HCT116 (cell line): Measurements from ENCODE around the gene SNPH. TPM values are rescaled to one million over a fixed set of nuclear protein-coding genes. Genes with fewer than 3 reads are reported as not detected.

Experiments
- ATAC-seq: fragments of 200-7000 bp; cut with Tn5 transposase; 2 replicates; pipeline ENCODE4 v1.9.1; 2020; ENCODE audit warnings: mild to moderate bottlenecking, moderate library complexity
- BruUV-seq: library from RNA; stranded (reverse); fragments of 400-500 nt; replicated peaks from 2 replicates; lab custom pipeline; 2021; lab: Mats Ljungman, UMichigan
- CTCF ChIA-PET: fragments of 300-600 bp; sonication (Branson Sonifier 250); formaldehyde crosslinking; loops from one replicate; lab custom pipeline; 2021; ENCODE audit warnings: antibody characterized with exemption; lab: Charles Lee
- POLR2A ChIA-PET: fragments of 300-600, 350-600 bp; sonication (Branson Sonifier 250); formaldehyde crosslinking; loops from one replicate; lab custom pipeline; 2021; ENCODE audit warnings: antibody characterized with exemption; lab: Charles Lee
- RAD21 ChIA-PET, 2 experiments: fragments of 300-600 bp; sonication (Branson Sonifier 250); formaldehyde crosslinking; loops; one replicate each; lab custom pipeline; 2023; ENCODE audit warnings: low total read pairs in 2 of 2; ENCODE audit not compliant: uncharacterized antibody in 2 of 2, unreplicated experiment in 2 of 2, low non-redundant PET in 1 of 2; lab: Charles Lee
- DNase-seq: peaks from one replicate; pipeline ENCODE4 v3.0.0-alpha.2; 2010; ENCODE audit warnings: low read depth, low spot score
- H2AFZ ChIP-seq: fragments of 200-600 bp; shearing (Covaris generic), sonication (generic); 2 replicates; pipeline ENCODE4 v1.6.1; 2017; ENCODE audit warnings: low read depth, mixed run types, mixed read lengths, antibody characterized with exemption, low read length; ENCODE audit not compliant: poor library complexity, severe bottlenecking
- H3K27ac ChIP-seq: 2 replicates; pipeline ENCODE4 v1.5.1; 2012; ENCODE audit warnings: low read depth, low read length
- H3K27me3 ChIP-seq: fragments of 200-600 bp; sonication (generic); 2 replicates; pipeline ENCODE4 v1.6.1; 2016; ENCODE audit warnings: mixed run types, low read length, mixed read lengths; ENCODE audit not compliant: insufficient read depth
- H3K36me3 ChIP-seq, 2 experiments: fragments of 200-500 bp in 1 of 2; fragments of 200-600 bp in 1 of 2; sonication (Bioruptor generic) in 1 of 2; sonication (generic) in 1 of 2; 2 replicates each; pipeline versions ENCODE4 v1.5.1 to v1.6.1; 2014 to 2016; ENCODE audit warnings: low read length in 2 of 2, inconsistent platforms in 1 of 2, mixed read lengths in 1 of 2, mixed run types in 1 of 2; ENCODE audit not compliant: insufficient read depth in 2 of 2, control insufficient read depth in 1 of 2
- H3K4me1 ChIP-seq, 2 experiments: fragments of 200-600 bp in 1 of 2; sonication (generic) in 1 of 2; 2 replicates each; pipeline versions ENCODE4 v1.5.1 to v1.6.1; 2012 to 2017; ENCODE audit warnings: low read length in 2 of 2, inconsistent platforms in 1 of 2, mild to moderate bottlenecking in 1 of 2, mixed read lengths in 1 of 2, mixed run types in 1 of 2, moderate library complexity in 1 of 2; ENCODE audit not compliant: insufficient read depth in 2 of 2, control insufficient read depth in 1 of 2
- H3K4me2 ChIP-seq: fragments of 200-600 bp; sonication (generic); 2 replicates; pipeline ENCODE4 v1.6.1; 2017; ENCODE audit warnings: mixed run types, low read length, mixed read lengths
- H3K4me3 ChIP-seq, 2 experiments: fragments of 200-600 bp in 1 of 2; sonication (generic) in 1 of 2; replicated peaks in 1 of 2; 2 replicates each; pipeline ENCODE4 v1.5.1; 2011 to 2016; ENCODE audit warnings: low read length in 2 of 2, control low read depth in 1 of 2, low read depth in 1 of 2, mild to moderate bottlenecking in 1 of 2, mixed read lengths in 1 of 2, mixed run types in 1 of 2
- H3K79me2 ChIP-seq: fragments of 200-600 bp; sonication (generic); 2 replicates; pipeline ENCODE4 v1.6.1; 2017; ENCODE audit warnings: mild to moderate bottlenecking, mixed run types, low read length, moderate library complexity, mixed read lengths; ENCODE audit not compliant: insufficient read depth
- H3K9ac ChIP-seq: fragments of 200-600 bp; sonication (generic); 2 replicates; pipeline ENCODE4 v1.6.1; 2016; ENCODE audit warnings: low read length, mixed read lengths
- H3K9me2 ChIP-seq: fragments of 200-600 bp; sonication (generic), shearing (Covaris generic); 2 replicates; pipeline ENCODE4 v1.6.1; 2017; ENCODE audit warnings: mixed run types, mild to moderate bottlenecking, moderate library complexity; ENCODE audit not compliant: insufficient read depth
- H3K9me3 ChIP-seq, 2 experiments: fragments of 200-500 bp in 1 of 2; fragments of 200-600 bp in 1 of 2; sonication (Bioruptor generic) in 1 of 2; sonication (generic) in 1 of 2; 2 replicates each; pipeline ENCODE4 v1.6.1; 2014 to 2017; ENCODE audit warnings: low read length in 2 of 2, mixed read lengths in 2 of 2, inconsistent platforms in 1 of 2, low read depth in 1 of 2, mild to moderate bottlenecking in 1 of 2, mixed run types in 1 of 2, moderate library complexity in 1 of 2; ENCODE audit not compliant: control insufficient read depth in 1 of 2, insufficient read depth in 1 of 2
- H4K20me1 ChIP-seq: fragments of 200-600 bp; sonication (generic), shearing (Covaris generic); 2 replicates; pipeline ENCODE4 v1.6.1; 2017; ENCODE audit warnings: mixed run types, mild to moderate bottlenecking, moderate library complexity; ENCODE audit not compliant: insufficient read depth
- ATF3 ChIP-seq: IDR thresholded peaks from 2 replicates; pipeline ENCODE4 v1.6.1; 2012
- CBX3 ChIP-seq: IDR thresholded peaks from 2 replicates; pipeline ENCODE4 v1.6.1; 2012; ENCODE audit warnings: low read depth
- ELF1 ChIP-seq: IDR thresholded peaks from 2 replicates; pipeline ENCODE4 v1.6.1; 2012; ENCODE audit warnings: low read depth, borderline replicate concordance
- EZH2 ChIP-seq: fragments of 200-600 bp; sonication (generic); IDR thresholded peaks from 2 replicates; pipeline ENCODE4 v1.6.1; 2017; ENCODE audit warnings: antibody characterized with exemption, mixed run types
- EZH2phosphoT487 ChIP-seq: fragments of 200-600 bp; IDR thresholded peaks from 2 replicates; pipeline ENCODE4 v1.6.1; 2018; ENCODE audit warnings: antibody characterized with exemption, borderline replicate concordance
- FOSL1 ChIP-seq: IDR thresholded peaks from 2 replicates; pipeline ENCODE4 v1.6.1; 2012; ENCODE audit warnings: low read depth
- JUND ChIP-seq: IDR thresholded peaks from 2 replicates; pipeline ENCODE4 v1.6.1; 2012
- RAD21 ChIP-seq: IDR thresholded peaks from 2 replicates; pipeline ENCODE4 v1.6.1; 2012; ENCODE audit warnings: low read depth, mild to moderate bottlenecking
- SP1 ChIP-seq: IDR thresholded peaks from 2 replicates; pipeline ENCODE4 v1.6.1; 2012; ENCODE audit warnings: low read depth
- SRF ChIP-seq: IDR thresholded peaks from 2 replicates; pipeline ENCODE4 v1.6.1; 2012; ENCODE audit warnings: low read depth
- YY1 ChIP-seq: IDR thresholded peaks from 2 replicates; pipeline ENCODE4 v1.6.1; 2011; ENCODE audit warnings: low read length, low read depth, moderate library complexity, mild to moderate bottlenecking; ENCODE audit not compliant: insufficient replicate concordance; ENCODE audit errors: extremely low read depth
- ZNF274 ChIP-seq: fragments of 200-500 bp; sonication (Bioruptor generic); IDR thresholded peaks from 2 replicates; pipeline ENCODE4 v1.6.1; 2014; ENCODE audit warnings: mild to moderate bottlenecking, low read depth, low read length, inconsistent platforms
- intact Hi-C: fragments of 100-400 bp; cut with micrococcal nuclease; formaldehyde crosslinking; loops from 2 replicates; pipeline ENCODE4 v1.10.0; 2022
- total RNA-seq: library from RNA; stranded (reverse); gene quantifications from one replicate; pipeline ENCODE4 v1.2.1, GENCODE V29; 2021; ENCODE audit not compliant: unreplicated experiment
- TF ChIP-seq, protein P1 (sequence below), 3 experiments: fragments of 200-600 bp in 1 of 3; sonication (generic) in 1 of 3; IDR thresholded peaks in 2 of 3; conservative IDR thresholded peaks in 1 of 3; 2 replicates each; pipeline ENCODE4 v1.5.1; 2012 to 2017; ENCODE audit warnings: low read depth in 2 of 3, low read length in 2 of 3, antibody characterized with exemption in 1 of 3, borderline replicate concordance in 1 of 3, control low read depth in 1 of 3, mild to moderate bottlenecking in 1 of 3, mixed read lengths in 1 of 3, mixed run types in 1 of 3, moderate library complexity in 1 of 3; ENCODE audit not compliant: insufficient read depth in 1 of 3
- TF ChIP-seq, protein P2 (sequence below): IDR thresholded peaks from 2 replicates; pipeline ENCODE4 v1.6.1; 2012
- TF ChIP-seq, protein P3 (sequence below): IDR thresholded peaks from 2 replicates; pipeline ENCODE4 v1.6.1; 2012; ENCODE audit warnings: low read depth

The SNPH gene
- total RNA-seq, 1 experiment from 2014 or later, result 3.2 TPM

- ChIA-PET POLR2A (no interaction called here), RAD21 (no interaction called here), CTCF (no interaction called here)
- BruUV-seq, result no TSS peak
- intact Hi-C loops, result no loop called here
- ATAC-seq (no peak), DNase-seq (no peak)
- Histone ChIP-seq H3K4me2 (no peak overlapping the region), H3K27ac (no peak overlapping the region), H4K20me1 (no peaks in the 10 kb centered on the region), H3K4me1 (peaks cover 2 to 8% of the 10 kb centered on the region in 2 experiments; a peak in 3 of 4 replicates), H3K27me3 (no peaks in the 10 kb centered on the region), H3K36me3 (no peaks in the 10 kb centered on the region), H3K79me2 (no peaks in the 10 kb centered on the region), H3K9me2 (no peaks in the 10 kb centered on the region), H3K9me3 (no peaks in the 10 kb centered on the region), H2AFZ (no peak overlapping the region), H3K9ac (no peak overlapping the region), H3K4me3 (no peak overlapping the region)
- TF ChIP-seq CBX3 (no peak), ZNF274 (no peak), RAD21 (no peak), SP1 (no peak), ELF1 (no peak), FOSL1 (no peak), EZH2 (no peak), ATF3 (no peak), EZH2phosphoT487 (no peak), YY1 (no peak), JUND (no peak), SRF (no peak)
- TF ChIP-seq, protein P1, sequence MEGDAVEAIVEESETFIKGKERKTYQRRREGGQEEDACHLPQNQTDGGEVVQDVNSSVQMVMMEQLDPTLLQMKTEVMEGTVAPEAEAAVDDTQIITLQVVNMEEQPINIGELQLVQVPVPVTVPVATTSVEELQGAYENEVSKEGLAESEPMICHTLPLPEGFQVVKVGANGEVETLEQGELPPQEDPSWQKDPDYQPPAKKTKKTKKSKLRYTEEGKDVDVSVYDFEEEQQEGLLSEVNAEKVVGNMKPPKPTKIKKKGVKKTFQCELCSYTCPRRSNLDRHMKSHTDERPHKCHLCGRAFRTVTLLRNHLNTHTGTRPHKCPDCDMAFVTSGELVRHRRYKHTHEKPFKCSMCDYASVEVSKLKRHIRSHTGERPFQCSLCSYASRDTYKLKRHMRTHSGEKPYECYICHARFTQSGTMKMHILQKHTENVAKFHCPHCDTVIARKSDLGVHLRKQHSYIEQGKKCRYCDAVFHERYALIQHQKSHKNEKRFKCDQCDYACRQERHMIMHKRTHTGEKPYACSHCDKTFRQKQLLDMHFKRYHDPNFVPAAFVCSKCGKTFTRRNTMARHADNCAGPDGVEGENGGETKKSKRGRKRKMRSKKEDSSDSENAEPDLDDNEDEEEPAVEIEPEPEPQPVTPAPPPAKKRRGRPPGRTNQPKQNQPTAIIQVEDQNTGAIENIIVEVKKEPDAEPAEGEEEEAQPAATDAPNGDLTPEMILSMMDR (IDR thresholded peaks at IDR 0.05 in 2 of 3, conservative IDR thresholded peaks at IDR 0.05 in 1 of 3; ENCODE audit: borderline replicate concordance in 1 of 3, insufficient read depth in 1 of 3, low read depth in 2 of 3, low read length in 2 of 3), result no peak
- TF ChIP-seq, protein P2, sequence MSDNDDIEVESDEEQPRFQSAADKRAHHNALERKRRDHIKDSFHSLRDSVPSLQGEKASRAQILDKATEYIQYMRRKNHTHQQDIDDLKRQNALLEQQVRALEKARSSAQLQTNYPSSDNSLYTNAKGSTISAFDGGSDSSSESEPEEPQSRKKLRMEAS, result no peak
- TF ChIP-seq, protein P3, sequence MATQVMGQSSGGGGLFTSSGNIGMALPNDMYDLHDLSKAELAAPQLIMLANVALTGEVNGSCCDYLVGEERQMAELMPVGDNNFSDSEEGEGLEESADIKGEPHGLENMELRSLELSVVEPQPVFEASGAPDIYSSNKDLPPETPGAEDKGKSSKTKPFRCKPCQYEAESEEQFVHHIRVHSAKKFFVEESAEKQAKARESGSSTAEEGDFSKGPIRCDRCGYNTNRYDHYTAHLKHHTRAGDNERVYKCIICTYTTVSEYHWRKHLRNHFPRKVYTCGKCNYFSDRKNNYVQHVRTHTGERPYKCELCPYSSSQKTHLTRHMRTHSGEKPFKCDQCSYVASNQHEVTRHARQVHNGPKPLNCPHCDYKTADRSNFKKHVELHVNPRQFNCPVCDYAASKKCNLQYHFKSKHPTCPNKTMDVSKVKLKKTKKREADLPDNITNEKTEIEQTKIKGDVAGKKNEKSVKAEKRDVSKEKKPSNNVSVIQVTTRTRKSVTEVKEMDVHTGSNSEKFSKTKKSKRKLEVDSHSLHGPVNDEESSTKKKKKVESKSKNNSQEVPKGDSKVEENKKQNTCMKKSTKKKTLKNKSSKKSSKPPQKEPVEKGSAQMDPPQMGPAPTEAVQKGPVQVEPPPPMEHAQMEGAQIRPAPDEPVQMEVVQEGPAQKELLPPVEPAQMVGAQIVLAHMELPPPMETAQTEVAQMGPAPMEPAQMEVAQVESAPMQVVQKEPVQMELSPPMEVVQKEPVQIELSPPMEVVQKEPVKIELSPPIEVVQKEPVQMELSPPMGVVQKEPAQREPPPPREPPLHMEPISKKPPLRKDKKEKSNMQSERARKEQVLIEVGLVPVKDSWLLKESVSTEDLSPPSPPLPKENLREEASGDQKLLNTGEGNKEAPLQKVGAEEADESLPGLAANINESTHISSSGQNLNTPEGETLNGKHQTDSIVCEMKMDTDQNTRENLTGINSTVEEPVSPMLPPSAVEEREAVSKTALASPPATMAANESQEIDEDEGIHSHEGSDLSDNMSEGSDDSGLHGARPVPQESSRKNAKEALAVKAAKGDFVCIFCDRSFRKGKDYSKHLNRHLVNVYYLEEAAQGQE, result no peak
These were observed 53.4 kb downstream of the SNPH start for GRCh38 chr20:1319462-1319861.
